HCT116 (cell line): Measurements from ENCODE around the gene EVC2. TPM values are rescaled to one million over a fixed set of nuclear protein-coding genes. Genes with fewer than 3 reads are reported as not detected.

Experiments used
- ATAC-seq: fragments of 200-7000 bp; cut with Tn5 transposase; 2 replicates; pipeline ENCODE4 v1.9.1; 2020; ENCODE audit warnings: mild to moderate bottlenecking, moderate library complexity
- BruUV-seq: library from RNA; stranded (reverse); fragments of 400-500 nt; replicated peaks from 2 replicates; lab custom pipeline; 2021; lab: Mats Ljungman, UMichigan
- CTCF ChIA-PET: fragments of 300-600 bp; sonication (Branson Sonifier 250); formaldehyde crosslinking; loops from one replicate; lab custom pipeline; 2021; ENCODE audit warnings: antibody characterized with exemption; lab: Charles Lee
- POLR2A ChIA-PET: fragments of 300-600, 350-600 bp; sonication (Branson Sonifier 250); formaldehyde crosslinking; loops from one replicate; lab custom pipeline; 2021; ENCODE audit warnings: antibody characterized with exemption; lab: Charles Lee
- RAD21 ChIA-PET, 2 experiments: fragments of 300-600 bp; sonication (Branson Sonifier 250); formaldehyde crosslinking; loops; one replicate each; lab custom pipeline; 2023; ENCODE audit warnings: low total read pairs in 2 of 2; ENCODE audit not compliant: uncharacterized antibody in 2 of 2, unreplicated experiment in 2 of 2, low non-redundant PET in 1 of 2; lab: Charles Lee
- DNase-seq: peaks from one replicate; pipeline ENCODE4 v3.0.0-alpha.2; 2010; ENCODE audit warnings: low read depth, low spot score
- H2AFZ ChIP-seq: fragments of 200-600 bp; shearing (Covaris generic), sonication (generic); 2 replicates; pipeline ENCODE4 v1.6.1; 2017; ENCODE audit warnings: low read depth, mixed run types, mixed read lengths, antibody characterized with exemption, low read length; ENCODE audit not compliant: poor library complexity, severe bottlenecking
- H3K27ac ChIP-seq: 2 replicates; pipeline ENCODE4 v1.5.1; 2012; ENCODE audit warnings: low read depth, low read length
- H3K27me3 ChIP-seq: fragments of 200-600 bp; sonication (generic); 2 replicates; pipeline ENCODE4 v1.6.1; 2016; ENCODE audit warnings: mixed run types, low read length, mixed read lengths; ENCODE audit not compliant: insufficient read depth
- H3K36me3 ChIP-seq, 2 experiments: fragments of 200-500 bp in 1 of 2; fragments of 200-600 bp in 1 of 2; sonication (Bioruptor generic) in 1 of 2; sonication (generic) in 1 of 2; 2 replicates each; pipeline versions ENCODE4 v1.5.1 to v1.6.1; 2014 to 2016; ENCODE audit warnings: low read length in 2 of 2, inconsistent platforms in 1 of 2, mixed read lengths in 1 of 2, mixed run types in 1 of 2; ENCODE audit not compliant: insufficient read depth in 2 of 2, control insufficient read depth in 1 of 2
- H3K4me1 ChIP-seq, 2 experiments: fragments of 200-600 bp in 1 of 2; sonication (generic) in 1 of 2; 2 replicates each; pipeline versions ENCODE4 v1.5.1 to v1.6.1; 2012 to 2017; ENCODE audit warnings: low read length in 2 of 2, inconsistent platforms in 1 of 2, mild to moderate bottlenecking in 1 of 2, mixed read lengths in 1 of 2, mixed run types in 1 of 2, moderate library complexity in 1 of 2; ENCODE audit not compliant: insufficient read depth in 2 of 2, control insufficient read depth in 1 of 2
- H3K4me2 ChIP-seq: fragments of 200-600 bp; sonication (generic); 2 replicates; pipeline ENCODE4 v1.6.1; 2017; ENCODE audit warnings: mixed run types, low read length, mixed read lengths
- H3K4me3 ChIP-seq, 2 experiments: fragments of 200-600 bp in 1 of 2; sonication (generic) in 1 of 2; replicated peaks in 1 of 2; 2 replicates each; pipeline ENCODE4 v1.5.1; 2011 to 2016; ENCODE audit warnings: low read length in 2 of 2, control low read depth in 1 of 2, low read depth in 1 of 2, mild to moderate bottlenecking in 1 of 2, mixed read lengths in 1 of 2, mixed run types in 1 of 2
- H3K79me2 ChIP-seq: fragments of 200-600 bp; sonication (generic); 2 replicates; pipeline ENCODE4 v1.6.1; 2017; ENCODE audit warnings: mild to moderate bottlenecking, mixed run types, low read length, moderate library complexity, mixed read lengths; ENCODE audit not compliant: insufficient read depth
- H3K9ac ChIP-seq: fragments of 200-600 bp; sonication (generic); 2 replicates; pipeline ENCODE4 v1.6.1; 2016; ENCODE audit warnings: low read length, mixed read lengths
- H3K9me2 ChIP-seq: fragments of 200-600 bp; sonication (generic), shearing (Covaris generic); 2 replicates; pipeline ENCODE4 v1.6.1; 2017; ENCODE audit warnings: mixed run types, mild to moderate bottlenecking, moderate library complexity; ENCODE audit not compliant: insufficient read depth
- H3K9me3 ChIP-seq, 2 experiments: fragments of 200-500 bp in 1 of 2; fragments of 200-600 bp in 1 of 2; sonication (Bioruptor generic) in 1 of 2; sonication (generic) in 1 of 2; 2 replicates each; pipeline ENCODE4 v1.6.1; 2014 to 2017; ENCODE audit warnings: low read length in 2 of 2, mixed read lengths in 2 of 2, inconsistent platforms in 1 of 2, low read depth in 1 of 2, mild to moderate bottlenecking in 1 of 2, mixed run types in 1 of 2, moderate library complexity in 1 of 2; ENCODE audit not compliant: control insufficient read depth in 1 of 2, insufficient read depth in 1 of 2
- H4K20me1 ChIP-seq: fragments of 200-600 bp; sonication (generic), shearing (Covaris generic); 2 replicates; pipeline ENCODE4 v1.6.1; 2017; ENCODE audit warnings: mixed run types, mild to moderate bottlenecking, moderate library complexity; ENCODE audit not compliant: insufficient read depth
- CBX3 ChIP-seq: IDR thresholded peaks from 2 replicates; pipeline ENCODE4 v1.6.1; 2012; ENCODE audit warnings: low read depth
- CEBPB ChIP-seq: IDR thresholded peaks from 2 replicates; pipeline ENCODE4 v1.6.1; 2012; ENCODE audit warnings: low read depth
- EGR1 ChIP-seq: IDR thresholded peaks from 2 replicates; pipeline ENCODE4 v1.6.1; 2012; ENCODE audit warnings: low read depth
- ELF1 ChIP-seq: IDR thresholded peaks from 2 replicates; pipeline ENCODE4 v1.6.1; 2012; ENCODE audit warnings: low read depth, borderline replicate concordance
- EZH2 ChIP-seq: fragments of 200-600 bp; sonication (generic); IDR thresholded peaks from 2 replicates; pipeline ENCODE4 v1.6.1; 2017; ENCODE audit warnings: antibody characterized with exemption, mixed run types
- EZH2phosphoT487 ChIP-seq: fragments of 200-600 bp; IDR thresholded peaks from 2 replicates; pipeline ENCODE4 v1.6.1; 2018; ENCODE audit warnings: antibody characterized with exemption, borderline replicate concordance
- FOSL1 ChIP-seq: IDR thresholded peaks from 2 replicates; pipeline ENCODE4 v1.6.1; 2012; ENCODE audit warnings: low read depth
- JUND ChIP-seq: IDR thresholded peaks from 2 replicates; pipeline ENCODE4 v1.6.1; 2012
- MAX ChIP-seq: IDR thresholded peaks from 2 replicates; pipeline ENCODE4 v1.6.1; 2012
- POLR2AphosphoS5 ChIP-seq: IDR thresholded peaks from 2 replicates; pipeline ENCODE4 v1.6.1; 2011; ENCODE audit warnings: mild to moderate bottlenecking, low read depth, low read length, moderate library complexity
- RAD21 ChIP-seq: IDR thresholded peaks from 2 replicates; pipeline ENCODE4 v1.6.1; 2012; ENCODE audit warnings: low read depth, mild to moderate bottlenecking
- REST ChIP-seq: IDR thresholded peaks from 2 replicates; pipeline ENCODE4 v1.6.1; 2012; ENCODE audit warnings: low read depth
- SIN3A ChIP-seq: IDR thresholded peaks from 2 replicates; pipeline ENCODE4 v1.6.1; 2012; ENCODE audit warnings: low read depth
- SP1 ChIP-seq: IDR thresholded peaks from 2 replicates; pipeline ENCODE4 v1.6.1; 2012; ENCODE audit warnings: low read depth
- SRF ChIP-seq: IDR thresholded peaks from 2 replicates; pipeline ENCODE4 v1.6.1; 2012; ENCODE audit warnings: low read depth
- TCF7L2 ChIP-seq: IDR thresholded peaks from 2 replicates; pipeline ENCODE4 v1.7.0; 2011; ENCODE audit warnings: borderline replicate concordance, inconsistent platforms; ENCODE audit not compliant: insufficient read depth, insufficient read length; ENCODE audit errors: extremely low read depth
- ZNF274 ChIP-seq: fragments of 200-500 bp; sonication (Bioruptor generic); IDR thresholded peaks from 2 replicates; pipeline ENCODE4 v1.6.1; 2014; ENCODE audit warnings: mild to moderate bottlenecking, low read depth, low read length, inconsistent platforms
- intact Hi-C: fragments of 100-400 bp; cut with micrococcal nuclease; formaldehyde crosslinking; loops from 2 replicates; pipeline ENCODE4 v1.10.0; 2022
- total RNA-seq: library from RNA; stranded (reverse); gene quantifications from one replicate; pipeline ENCODE4 v1.2.1, GENCODE V29; 2021; ENCODE audit not compliant: unreplicated experiment
- TF ChIP-seq, protein P1 (sequence below): IDR thresholded peaks from 2 replicates; pipeline ENCODE4 v1.6.1; 2011; ENCODE audit warnings: mild to moderate bottlenecking, low read length, moderate library complexity; ENCODE audit not compliant: insufficient replicate concordance; ENCODE audit errors: extremely low read depth

The EVC2 gene
- total RNA-seq, 1 experiment from 2014 or later = not detected

DNA sequence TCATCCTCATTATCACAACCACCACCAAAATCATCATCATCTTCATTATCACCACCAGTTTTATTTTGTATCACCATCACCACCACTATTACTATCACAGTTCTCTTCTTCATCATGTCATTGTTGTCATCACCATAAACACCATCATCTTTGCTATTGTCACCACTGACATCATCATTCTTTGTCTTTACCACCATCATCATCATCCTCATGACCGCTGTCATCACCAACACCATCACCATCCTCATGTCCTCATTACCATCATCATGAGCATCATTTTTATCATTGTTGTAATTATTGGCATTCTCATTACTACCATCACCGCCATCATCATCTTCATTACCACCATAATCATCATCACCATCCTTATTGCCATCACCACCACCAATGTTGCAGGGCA, 34.0 kb upstream of the EVC2 start:
- Histone ChIP-seq H3K79me2 (no peaks in the 10 kb centered on the region), H3K27ac (no peak overlapping the region), H3K9me2 (no peaks in the 10 kb centered on the region), H3K9ac (no peak overlapping the region), H3K36me3 (no peaks in the 10 kb centered on the region), H3K27me3 (peaks cover 5% of the 10 kb centered on the region; the same call in 1 of the 2 replicates), H4K20me1 (no peaks in the 10 kb centered on the region), H3K4me3 (no peak overlapping the region), H3K4me2 (no peak overlapping the region), H3K9me3 (no peaks in the 10 kb centered on the region), H3K4me1 (peaks cover 0 to 9% of the 10 kb centered on the region in 2 experiments; a peak in 1 of 4 replicates), H2AFZ (no peak overlapping the region)
- RAD21 ChIA-PET = no interaction called here
- no peak for DNase-seq
- POLR2A ChIA-PET = interaction anchor here (0.6 kb wide), 1 partner anchor 1306 kb away, joined by 3 read pairs; no protein-coding TSS in a partner anchor
- TF ChIP-seq FOSL1 (no peak), TCF7L2 (no peak), EZH2phosphoT487 (no peak), POLR2AphosphoS5 (no peak), ELF1 (no peak), MAX (no peak), ZNF274 (no peak), RAD21 (no peak), REST (no peak), SIN3A (no peak), CEBPB (no peak), EZH2 (no peak), SP1 (no peak), CBX3 (no peak), JUND (no peak), SRF (no peak), EGR1 (no peak)
- TF ChIP-seq, protein P1, sequence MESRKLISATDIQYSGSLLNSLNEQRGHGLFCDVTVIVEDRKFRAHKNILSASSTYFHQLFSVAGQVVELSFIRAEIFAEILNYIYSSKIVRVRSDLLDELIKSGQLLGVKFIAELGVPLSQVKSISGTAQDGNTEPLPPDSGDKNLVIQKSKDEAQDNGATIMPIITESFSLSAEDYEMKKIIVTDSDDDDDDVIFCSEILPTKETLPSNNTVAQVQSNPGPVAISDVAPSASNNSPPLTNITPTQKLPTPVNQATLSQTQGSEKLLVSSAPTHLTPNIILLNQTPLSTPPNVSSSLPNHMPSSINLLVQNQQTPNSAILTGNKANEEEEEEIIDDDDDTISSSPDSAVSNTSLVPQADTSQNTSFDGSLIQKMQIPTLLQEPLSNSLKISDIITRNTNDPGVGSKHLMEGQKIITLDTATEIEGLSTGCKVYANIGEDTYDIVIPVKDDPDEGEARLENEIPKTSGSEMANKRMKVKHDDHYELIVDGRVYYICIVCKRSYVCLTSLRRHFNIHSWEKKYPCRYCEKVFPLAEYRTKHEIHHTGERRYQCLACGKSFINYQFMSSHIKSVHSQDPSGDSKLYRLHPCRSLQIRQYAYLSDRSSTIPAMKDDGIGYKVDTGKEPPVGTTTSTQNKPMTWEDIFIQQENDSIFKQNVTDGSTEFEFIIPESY = no peak
- CTCF ChIA-PET = no interaction called here
- intact Hi-C loops = no loop called here
- ATAC-seq = no peak
- no TSS peak for BruUV-seq
